NCI-H1092 treated with DMSO at 0.1 percent for 48 hours (cell line): Measurements from ENCODE around the gene PTPRH.
A peak's percentile ranks its signal among the peaks of the same experiment; 100 is the strongest.

Source experiments
- DNase-seq: peaks from one replicate; lab custom pipeline; 2025; lab: John Stamatoyannopoulos, UW

PTPRH gene

DNA sequence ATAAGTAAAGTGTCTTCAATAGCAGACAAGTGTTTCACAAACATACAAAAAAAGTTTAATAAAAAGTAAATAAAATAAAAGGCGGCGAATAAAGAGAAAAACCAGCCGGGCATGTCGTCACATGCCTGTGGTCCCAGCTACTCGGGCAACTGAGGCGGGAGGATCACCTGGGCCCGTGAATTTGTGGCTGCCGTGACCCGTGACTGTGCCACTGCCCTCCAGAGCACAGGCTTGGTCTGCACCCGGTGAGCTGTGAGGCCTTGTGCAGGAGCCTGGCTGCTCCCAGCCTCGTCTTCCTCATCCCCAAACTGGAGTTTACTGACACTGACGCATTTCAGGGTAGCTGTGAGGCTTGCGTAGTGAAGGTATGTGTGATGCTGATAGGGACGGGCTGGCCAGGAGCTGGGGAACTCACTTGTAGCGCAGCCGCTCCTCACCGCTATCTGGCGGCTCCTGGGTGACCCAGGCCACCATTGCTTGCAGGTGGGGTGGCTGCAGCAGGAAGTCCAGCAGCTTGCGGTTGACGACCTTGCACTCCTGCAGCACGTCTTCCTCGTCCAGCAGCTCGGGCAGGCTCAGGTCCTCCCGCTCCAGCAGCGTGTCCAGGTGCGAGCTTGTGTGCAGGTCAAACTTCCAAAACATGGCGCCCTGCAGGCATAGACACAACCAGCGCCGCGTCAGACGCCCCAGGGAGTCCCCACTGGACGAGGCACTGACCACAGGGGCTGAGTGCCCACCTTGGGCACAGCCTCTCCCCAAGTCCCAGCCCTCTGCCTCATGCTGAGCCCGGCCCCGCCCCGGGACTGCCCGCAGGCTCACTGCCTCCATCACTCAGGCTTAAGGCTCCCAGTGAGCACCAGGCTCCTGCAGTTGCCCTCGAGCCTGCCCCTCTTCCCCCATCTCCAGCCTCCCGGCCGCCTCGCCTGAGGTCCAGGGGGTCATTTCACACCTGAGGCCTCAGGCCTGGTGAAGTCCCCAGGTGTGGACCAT, 37.5 kb upstream of the PTPRH start:
- no peak for DNase-seq

DNA sequence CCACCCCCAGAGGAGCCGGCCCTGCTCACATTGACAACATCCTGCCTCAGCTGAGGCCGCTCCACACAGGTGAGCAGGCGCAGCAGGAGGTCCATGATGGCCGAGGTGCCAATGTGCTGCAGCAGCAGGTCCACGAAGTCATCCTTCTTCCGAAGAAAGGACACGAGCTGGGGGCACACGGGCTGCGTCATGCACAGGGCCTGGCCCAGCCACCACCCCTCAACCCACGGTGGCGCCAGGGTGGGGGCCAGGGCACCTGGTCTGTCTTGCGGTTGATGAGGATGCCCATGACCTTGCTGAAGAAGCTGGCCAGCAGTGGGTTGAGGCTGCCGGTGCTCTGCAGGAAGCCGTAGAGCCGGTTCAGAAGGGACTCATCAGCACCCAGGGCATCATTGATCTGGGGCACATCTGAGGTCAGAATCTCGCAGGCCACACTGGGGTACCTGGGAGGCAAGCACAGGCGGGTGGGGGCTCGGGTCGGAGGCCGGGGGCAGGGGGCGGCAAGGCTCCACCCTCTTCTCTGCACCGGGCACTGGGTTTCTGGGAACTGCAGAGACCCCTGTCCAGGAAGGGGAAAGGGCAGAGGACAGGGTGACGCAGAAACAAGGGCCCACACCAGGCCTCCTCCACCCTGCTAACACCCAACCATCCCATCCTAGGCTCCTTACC, 36.1 kb upstream of the PTPRH start:
- DNase-seq, result no peak

DNA sequence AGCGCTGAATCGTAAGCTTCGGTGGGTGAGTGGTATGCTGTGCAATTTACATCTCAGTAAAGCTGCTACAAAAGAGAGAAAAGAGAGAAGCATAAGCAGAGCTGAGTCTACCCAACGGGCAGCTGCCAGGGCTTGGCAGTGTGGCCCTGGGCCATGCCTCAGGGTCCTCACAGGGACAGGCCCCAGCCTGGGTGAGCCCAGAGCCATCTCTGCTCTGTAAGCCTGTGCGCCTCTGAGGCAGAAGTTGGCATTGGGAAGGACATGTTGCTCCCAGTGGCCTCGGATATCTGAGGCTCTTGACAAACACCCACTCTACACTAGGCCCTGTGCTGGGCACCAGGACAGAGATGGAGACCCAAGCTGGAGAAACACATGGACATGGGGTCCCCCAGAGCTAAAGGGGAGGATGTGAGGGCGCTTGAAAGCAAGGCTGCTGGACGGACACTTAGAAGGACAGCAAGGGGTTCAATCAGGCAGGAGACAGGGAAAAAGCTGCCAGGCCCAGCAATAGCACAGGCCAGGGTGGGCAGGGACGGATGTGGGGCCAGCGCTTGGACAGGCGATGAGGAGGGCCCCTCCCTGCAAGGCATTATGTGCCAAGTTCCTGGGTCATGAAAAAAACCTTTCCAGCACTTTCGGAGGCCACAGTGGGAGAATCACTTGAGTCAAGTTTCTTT, 34.8 kb upstream of the PTPRH start:
- no peak for DNase-seq

DNA sequence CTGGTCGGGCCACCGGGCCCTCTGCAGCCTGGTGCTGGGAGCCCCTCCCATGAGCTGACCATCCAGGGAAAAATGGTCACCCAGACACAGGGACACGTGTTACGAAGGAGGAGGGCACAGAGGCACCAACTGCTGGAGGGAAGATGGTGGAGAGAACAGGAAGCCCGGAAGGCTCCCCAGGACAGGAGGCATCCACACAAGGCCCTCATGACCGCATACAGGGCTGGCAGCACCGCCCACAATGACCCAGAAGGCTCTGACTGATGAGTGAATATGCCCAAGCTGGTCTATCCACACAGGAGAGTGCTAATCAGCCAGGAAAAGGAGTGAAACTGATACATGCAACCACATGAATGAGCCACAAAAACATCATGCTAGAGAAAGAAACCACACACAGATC, 33.2 kb upstream of the PTPRH start:
- DNase-seq, result no peak

DNA sequence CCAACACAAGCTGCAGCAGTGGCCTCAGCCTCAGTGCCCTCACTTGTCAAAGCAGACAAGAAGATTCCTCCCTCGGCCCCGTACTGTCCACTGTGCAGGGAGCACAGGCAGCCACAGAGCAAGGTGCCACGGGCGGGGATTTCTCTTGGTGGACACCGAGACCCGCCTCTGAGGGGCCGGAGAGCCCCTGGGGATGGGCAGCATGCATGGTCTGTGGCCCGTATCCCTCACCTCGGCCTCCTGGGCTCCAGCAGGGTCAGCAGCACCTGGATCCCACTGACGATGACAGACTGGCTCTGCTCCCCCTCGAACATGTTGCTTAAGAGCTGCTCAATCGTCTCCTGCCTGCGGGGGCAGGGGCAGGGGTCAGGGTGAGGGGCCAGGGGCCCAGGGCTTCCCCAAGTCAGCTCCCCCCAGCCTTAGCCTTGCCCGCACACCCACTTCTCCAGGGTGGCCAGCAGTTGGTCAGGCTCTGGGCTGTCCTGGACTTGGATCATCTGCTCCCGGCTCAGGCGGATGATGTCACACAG, 32.7 kb upstream of the PTPRH start:
- no peak for DNase-seq

DNA sequence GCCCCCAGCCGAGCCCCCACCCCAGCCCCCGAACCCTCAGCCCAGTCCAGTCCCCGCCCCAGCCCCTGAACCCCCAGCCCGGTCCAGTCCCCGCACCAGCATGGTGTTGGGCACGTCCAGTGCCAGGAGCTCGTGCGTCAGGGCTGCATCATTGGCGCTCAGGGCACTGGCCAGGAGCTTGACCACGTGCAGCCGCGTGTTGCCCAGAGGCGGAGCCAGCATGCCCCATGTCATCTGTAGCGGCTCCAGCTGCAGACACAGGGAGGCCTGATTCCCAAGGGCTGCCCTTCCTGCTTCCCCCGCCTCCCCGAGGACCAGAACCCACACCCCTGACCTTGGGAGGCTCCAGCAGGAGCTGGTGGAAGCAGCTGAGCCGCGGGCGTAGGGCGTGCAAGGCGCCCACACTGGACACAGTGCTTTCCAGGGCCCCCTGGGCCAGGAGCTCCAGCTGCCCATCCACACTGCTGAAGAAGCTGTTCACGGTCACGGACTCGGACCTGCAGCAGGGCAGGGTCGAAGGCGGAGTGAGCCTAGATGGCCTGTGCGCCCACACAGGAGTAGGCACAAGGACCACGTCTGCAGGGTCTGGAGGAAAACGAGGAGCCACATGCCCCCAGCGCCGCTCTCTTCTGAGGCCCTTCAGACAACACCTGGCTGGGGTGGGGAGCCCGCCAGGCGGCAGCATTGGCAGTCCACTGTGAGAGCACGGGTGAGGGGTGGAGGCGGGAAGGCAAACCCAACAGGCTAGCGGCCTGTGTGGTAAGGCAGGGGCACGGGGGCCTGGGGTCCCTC, 32.0 kb upstream of the PTPRH start:
- no peak for DNase-seq

DNA sequence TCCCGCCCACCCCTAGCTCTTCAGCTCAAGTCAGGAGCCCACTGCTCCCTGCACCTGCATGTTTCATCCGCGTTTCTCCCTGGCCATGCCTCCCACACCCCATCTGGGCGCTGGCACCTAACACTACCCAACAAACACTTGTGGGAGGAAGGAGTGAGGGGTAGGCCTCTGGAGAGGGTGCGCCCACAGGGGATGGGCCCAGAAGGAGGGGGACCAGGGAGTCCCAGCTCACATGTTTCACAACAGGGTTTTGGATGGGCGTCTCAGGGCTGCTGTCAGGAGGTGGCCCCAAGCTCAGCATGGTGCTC, 31.4 kb upstream of the PTPRH start:
- DNase-seq, result no peak

DNA sequence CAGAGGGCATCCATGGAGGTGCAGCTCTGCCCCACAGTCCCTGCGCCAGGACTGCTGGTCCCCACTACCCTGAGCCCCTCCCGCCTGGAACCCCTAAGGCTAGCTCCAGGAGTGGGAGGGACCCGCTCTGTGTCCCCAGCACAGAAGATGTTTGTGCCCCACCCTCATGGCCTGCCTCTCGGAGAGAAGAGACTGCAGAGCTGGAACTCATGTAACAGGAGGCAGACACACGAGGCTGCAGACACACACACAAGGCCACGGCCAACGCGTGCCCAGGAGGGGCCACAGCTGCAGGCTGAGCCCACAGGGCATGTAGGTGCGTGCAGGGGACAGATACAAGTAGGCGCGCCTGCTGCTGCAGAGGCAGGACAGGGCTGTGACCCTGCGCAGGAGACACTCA, 29.7 kb upstream of the PTPRH start:
- no peak for DNase-seq

DNA sequence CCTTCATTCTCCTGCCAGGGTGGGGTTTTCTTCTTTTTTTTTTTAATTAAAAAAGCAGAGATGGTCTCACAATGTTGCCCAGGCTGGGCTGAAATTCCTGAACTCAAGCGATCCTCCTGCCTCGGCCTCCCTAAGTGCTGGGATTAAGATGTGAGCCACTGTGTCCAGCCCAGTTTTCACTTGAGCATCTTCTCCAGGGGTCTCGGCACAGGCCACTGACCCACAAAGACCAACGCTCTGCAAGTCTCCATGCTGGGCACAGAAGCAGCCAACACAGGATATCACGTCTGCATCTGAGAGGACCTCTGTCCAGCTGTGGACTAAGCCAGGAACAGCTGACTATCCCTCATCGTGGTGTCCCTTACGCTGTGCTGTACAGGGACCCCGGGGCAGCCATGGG, 28.7 kb upstream of the PTPRH start:
- DNase-seq, result no peak

DNA sequence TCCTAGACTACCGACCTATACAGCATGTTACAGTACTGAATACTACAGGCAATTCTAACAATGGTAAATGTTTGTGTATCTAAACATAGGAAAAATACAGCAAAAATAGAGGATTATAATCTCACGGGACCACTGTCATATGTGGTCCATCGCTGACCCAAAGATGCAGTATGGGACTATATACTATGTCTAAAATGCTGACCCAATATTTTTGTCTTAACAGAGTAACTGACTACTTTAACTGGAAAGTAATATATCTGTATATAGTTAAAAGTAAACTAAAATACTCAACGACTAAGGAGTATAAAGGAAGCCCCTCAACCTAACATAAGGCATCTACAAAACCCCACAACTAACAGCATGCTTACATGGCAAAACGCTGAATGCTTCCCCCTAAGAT, 23.7 kb upstream of the PTPRH start:
- no peak for DNase-seq

DNA sequence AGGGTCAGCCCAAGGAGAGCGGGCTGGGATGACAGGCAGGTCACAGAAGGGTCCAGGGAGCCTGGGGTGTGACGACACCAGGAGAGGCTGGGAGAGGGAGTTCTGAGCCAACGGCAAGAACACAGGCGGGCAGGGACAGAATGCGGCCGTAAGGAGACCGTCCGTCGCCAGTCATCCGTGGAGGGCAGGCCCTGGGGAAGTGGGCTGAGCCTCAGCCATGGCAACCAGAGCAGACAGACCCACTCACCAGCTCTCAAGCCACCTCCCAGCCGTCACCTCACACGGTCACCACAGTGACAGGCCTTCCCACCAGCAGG, 22.9 kb upstream of the PTPRH start:
- DNase-seq, result no peak

DNA sequence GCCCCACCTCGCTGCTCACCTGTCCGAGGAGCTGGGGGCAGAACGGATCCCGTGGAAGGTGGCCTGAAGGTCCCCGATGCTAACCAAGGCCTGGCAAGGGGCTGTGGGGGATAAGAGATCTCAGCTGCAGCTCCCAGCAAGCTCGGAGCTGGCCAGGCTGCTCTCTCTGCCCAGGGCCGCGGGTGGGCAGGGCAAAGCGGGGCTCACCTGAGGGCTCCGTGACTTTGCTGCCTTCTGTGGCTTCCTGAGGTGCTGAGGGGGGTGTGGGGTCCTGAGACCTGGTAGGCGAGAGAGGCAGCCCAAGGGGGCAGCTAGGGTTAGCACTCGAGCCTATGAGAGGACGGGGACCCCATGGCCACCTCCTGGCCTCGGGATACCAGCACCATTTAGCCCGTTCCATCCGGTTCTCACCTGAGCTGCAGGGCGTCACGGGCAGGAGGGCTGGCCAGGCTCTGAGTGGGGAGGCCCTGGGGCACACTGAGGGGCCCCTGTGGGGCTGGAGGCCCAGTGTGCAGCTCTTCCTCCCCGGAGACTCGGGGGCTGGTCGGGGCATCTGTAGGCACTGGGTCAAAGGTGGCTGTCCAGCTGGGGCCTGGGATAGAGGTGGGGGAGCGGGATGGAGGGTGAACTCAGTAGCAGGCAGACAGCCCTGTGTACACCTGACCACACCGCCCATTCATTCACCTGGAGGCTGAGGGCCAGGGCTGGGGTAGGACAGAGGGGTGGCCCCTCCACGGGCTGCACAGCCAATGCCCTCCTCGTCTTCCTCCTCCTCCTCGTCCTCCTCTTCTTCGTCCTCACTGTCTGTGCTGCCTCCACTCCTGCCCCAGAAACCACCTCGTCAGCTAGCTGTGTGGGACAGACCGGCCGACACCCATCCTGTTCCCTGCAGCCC, 22.3 kb upstream of the PTPRH start:
- DNase-seq, result no peak

DNA sequence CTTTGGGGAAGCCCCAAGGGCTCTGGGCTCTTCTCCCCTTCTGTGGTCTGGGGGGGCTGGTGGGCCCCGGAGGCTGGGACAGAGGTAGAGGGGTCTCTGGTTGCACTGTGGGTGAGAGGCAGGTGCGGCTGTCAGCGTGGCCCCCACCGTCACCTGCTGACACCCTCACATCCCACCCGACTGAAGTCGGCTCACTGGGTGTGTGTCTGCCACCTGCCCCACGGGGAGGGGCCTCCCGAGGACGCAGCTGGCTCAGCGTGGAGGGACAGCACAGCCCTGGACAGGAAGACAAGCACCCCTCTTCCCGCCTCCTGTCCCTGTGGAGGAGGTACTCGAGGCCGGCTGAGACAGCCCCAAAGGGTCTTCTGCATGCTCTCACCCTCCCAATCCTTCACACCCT, 21.5 kb upstream of the PTPRH start:
- no peak for DNase-seq

DNA sequence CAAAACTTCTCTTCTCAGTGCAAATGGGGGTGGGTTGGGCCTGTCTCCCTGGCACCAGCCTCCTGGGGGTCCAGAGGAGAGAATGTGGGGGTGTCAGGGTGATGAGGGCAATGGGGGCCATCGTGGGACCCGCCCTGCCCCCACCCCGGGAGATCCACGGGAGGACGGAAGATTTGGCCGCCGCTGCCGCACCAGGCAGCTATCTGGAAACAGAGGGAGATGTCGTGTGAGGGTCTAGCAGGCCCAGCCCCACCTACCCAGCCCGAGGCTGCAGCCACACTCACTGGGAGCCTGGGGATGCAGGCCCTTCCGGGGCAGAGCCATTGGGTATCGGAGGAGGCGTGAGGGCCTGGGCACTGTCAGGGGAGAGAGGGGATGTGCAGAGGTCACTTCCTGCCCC, 21.0 kb upstream of the PTPRH start:
- DNase-seq, result no peak

DNA sequence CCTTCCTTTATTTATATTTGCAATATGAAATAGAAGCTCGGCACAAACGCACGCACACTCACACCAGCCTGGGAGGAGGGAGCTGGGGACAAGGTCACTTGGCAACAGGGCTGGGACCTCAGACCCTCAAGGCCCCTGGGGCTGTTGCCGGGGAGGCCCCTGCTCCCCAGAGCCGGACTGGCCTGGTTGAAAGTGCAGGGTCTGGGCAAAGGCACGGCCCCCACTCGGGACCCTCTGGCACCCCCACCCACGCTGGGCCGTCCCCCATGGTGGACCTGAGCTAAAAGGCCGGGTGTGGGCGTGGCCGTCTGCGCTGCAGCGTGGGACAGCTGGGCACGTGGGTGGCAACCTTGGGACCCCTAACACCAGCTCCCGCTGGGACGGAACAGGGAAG, 20.5 kb upstream of the PTPRH start:
- no peak for DNase-seq

DNA sequence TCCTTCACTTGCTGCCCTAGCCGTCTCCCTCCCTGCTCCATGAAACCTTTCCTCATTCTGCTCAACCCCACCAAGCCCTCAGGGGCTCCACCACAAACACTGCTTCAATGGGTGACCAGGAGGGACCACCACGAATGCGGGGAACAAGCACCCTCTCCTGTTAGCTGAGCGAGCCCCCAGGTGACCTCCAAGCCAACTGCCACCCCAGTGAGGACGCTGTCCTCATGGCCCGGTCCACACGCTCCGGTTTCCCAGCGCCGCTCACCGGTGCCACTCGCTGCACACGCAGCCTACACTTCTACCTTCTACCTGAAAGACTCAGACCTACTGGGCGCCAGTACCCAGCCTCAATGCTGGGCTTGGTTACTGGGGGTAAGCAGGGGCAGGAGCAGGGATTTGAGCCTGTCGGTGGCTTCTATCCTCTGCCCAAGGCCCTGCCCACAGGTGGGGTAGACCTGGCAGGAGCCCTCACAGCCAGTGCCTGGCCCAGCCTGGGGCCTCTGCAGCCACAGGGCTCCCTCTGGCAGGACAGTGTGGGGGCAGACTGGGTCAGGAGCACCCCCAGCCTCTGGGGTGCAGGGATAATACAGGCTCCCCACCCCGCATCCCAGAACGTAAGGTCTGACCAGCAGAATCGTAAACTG, 20.0 kb upstream of the PTPRH start:
- no peak for DNase-seq

DNA sequence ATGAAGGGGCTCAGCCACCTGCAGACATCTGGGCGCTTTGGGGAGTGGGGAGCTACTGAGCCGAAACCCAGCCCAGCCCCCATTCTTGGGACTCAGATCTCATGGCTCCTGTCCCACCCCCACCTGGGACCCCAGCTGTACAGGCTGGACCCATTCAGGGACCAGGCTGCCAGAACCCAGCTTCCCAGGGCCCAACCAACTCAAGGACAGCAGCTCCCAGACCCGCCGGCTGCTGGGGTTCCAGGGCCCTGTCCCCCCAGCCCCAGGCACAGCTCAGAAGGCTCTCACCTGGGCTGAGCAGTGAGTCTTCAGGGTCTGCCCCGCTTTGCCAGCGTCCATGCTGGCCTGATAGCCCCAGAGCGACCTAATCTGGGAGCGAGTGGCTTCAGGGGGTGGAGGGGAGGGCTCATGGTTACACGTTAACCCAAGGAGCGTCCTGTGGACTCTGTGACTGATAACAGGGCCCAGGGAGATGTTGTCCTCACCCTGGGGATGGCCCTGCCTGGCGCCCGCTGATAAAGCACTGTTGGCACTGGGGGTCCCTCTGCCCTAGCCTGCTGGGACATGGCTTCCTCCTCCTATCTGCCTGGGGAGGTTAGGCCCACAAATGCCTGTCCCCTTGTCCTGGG, 19.2 kb upstream of the PTPRH start, which contains the start of gene TMEM86B:
Gene TMEM86B (minus strand): TSS at position 361 of the 629 bp plus-strand sequence. CDS start 22 bp downstream, at position 339.
- no peak for DNase-seq

DNA sequence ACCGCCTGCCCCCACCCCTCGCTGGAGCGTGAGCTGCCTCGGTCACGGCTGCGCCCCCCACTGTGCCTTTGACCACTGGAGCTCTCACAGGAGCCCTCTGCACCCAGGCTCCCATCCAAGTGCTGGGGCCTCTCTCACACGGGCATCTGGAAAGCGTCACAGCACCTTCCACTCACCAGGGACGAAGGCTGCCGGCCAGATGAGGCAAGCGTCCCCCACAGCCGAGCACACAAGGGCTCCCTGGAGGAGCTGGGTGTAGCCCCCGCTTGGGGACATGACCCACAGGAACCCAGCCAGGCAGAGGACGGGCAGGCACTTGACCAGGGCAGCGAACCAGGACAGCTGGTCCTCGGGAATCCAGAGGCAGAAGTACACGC, 18.7 kb upstream of the PTPRH start:
- peak; percentile 16 for DNase-seq

DNA sequence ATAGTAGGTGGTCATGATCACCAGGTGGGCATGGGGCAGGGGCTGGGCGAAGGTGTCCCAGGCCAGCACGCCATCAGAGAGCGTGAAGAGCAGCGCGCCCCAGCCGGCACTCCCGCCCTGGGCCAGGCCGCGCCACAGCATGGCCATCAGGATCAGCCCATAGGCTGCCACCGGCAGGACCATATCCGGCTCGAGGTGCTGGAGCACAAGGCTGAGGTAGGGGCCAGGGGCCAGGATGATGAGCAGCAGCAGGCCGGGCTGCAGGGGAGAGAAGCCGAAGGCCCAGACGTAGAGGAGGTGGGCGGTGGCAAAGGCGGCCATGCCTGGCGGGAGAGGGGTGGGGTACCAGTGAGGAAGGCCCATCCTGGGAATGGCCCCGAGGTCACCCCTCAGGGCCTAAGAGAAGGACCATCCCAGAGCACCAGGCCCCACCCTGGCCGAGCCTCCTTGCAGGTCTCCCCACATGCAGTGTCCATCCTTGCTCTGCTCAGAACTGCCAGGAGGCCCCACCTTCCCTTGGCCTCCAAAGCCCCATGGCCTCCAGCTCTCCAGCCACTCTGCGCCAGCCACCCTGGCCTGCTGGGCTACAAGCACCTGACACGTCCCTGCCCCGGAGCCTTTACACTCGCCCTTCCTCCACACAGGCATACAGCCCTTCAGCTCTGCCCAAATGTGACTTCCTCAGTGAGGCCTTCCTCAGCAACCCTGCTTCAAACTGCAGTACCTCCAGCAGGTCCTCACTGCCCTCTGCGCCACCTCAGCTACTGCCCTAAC, 18.1 kb upstream of the PTPRH start:
- no peak for DNase-seq
